ENCODE results near the gene SUGT1.

Gene SUGT1

DNA sequence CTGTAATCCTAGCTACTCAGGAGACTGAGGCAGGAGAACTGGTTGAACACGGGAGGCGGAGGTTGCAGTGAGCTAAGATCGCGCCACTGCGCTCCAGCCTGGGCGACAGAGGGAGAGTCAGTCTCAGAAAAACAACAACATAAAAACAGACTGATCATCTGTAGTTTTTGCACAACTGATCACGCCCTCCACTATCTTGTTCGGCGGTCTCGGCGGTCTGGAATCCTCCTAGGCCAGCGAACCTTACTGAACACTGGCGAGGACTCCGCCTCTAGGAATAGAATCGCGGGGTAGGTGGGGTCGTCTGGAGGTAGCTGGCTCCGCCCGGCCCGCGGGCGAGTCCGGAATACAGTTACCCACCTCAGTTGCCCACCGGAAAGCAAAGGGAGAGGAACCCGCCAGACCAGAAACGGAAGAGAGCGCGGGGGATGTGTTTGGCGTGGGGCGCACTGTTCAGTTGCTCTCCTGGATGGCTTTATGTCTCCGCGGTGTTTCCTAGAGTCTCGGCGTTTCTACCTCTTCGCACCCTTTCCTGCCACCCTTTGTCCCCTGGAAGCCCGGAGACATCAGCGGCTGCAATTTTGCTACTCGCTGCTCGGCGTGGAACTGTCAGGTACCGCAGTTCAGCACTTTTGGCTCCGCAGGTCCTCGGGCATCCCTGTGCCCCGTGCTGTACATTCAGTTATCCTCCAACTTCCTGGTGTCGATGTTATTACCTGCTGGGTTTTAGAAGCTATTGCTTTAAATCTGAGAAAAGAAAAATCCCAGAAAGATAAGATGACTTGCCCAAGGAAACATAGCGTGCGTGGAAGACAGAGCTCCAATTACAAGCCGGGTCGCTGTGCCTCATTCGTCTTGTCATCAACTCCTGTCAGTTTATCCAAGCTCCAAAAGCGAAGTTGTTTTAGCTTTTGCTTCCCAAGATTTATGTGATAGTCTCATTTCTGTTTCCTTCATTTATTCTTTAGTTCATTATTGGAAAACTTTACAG is 35.3 kb upstream of the SUGT1 start (continued):
- TF ChIP-seq, protein P1, sequence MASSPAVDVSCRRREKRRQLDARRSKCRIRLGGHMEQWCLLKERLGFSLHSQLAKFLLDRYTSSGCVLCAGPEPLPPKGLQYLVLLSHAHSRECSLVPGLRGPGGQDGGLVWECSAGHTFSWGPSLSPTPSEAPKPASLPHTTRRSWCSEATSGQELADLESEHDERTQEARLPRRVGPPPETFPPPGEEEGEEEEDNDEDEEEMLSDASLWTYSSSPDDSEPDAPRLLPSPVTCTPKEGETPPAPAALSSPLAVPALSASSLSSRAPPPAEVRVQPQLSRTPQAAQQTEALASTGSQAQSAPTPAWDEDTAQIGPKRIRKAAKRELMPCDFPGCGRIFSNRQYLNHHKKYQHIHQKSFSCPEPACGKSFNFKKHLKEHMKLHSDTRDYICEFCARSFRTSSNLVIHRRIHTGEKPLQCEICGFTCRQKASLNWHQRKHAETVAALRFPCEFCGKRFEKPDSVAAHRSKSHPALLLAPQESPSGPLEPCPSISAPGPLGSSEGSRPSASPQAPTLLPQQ (tag by site-specific recombination; IDR thresholded peaks at IDR 0.05): 0 out of 2 replicates have a peak, but pooled peaks have one; percentile 37
- TF ChIP-seq ZNF530 (tag by site-specific recombination; IDR thresholded peaks at IDR 0.05; ENCODE audit: low read depth) (no peak), HOXA7 (CRISPR knock-in tag; IDR thresholded peaks at IDR 0.05; ENCODE audit: borderline replicate concordance) (no peak), ZNF677 (tag by site-specific recombination; IDR thresholded peaks at IDR 0.05) (no peak), ZNF114 (tag by site-specific recombination; IDR thresholded peaks at IDR 0.05) (no peak), ZNF768 (tag by site-specific recombination; IDR thresholded peaks at IDR 0.05) (no peak), ZNF585B (tag by site-specific recombination; IDR thresholded peaks at IDR 0.05) (no peak), SCRT2 (tag by site-specific recombination; IDR thresholded peaks at IDR 0.05) (no peak), SP2 (tag by site-specific recombination; IDR thresholded peaks at IDR 0.05) (peak; percentile 56), ZNF155 (tag by site-specific recombination; IDR thresholded peaks at IDR 0.05) (no peak), ZNF48 (tag by site-specific recombination; IDR thresholded peaks at IDR 0.05) (no peak), ZNF558 (tag by site-specific recombination; IDR thresholded peaks at IDR 0.05) (peak; percentile 30; the same call in 1 of the 2 replicates), ZNF529 (tag by site-specific recombination; IDR thresholded peaks at IDR 0.05; ENCODE audit: insufficient replicate concordance) (no peak), ZNF670 (tag by site-specific recombination; IDR thresholded peaks at IDR 0.05; ENCODE audit: low read depth) (no peak), ZNF792 (tag by site-specific recombination; IDR thresholded peaks at IDR 0.05) (no peak), ZNF610 (tag by site-specific recombination; IDR thresholded peaks at IDR 0.05; ENCODE audit: borderline replicate concordance) (no peak), ZNF335 (tag by site-specific recombination; conservative IDR thresholded peaks at IDR 0.05) (no peak; the same call in 1 of the 2 replicates), ZNF121 (tag by site-specific recombination; IDR thresholded peaks at IDR 0.05) (no peak), ZNF202 (tag by site-specific recombination; IDR thresholded peaks at IDR 0.05; ENCODE audit: borderline replicate concordance) (no peak), ZNF184 (tag by site-specific recombination; IDR thresholded peaks at IDR 0.05) (no peak), ZNF549 (tag by site-specific recombination; IDR thresholded peaks at IDR 0.05) (no peak), ZNF23 (tag by site-specific recombination; IDR thresholded peaks at IDR 0.05; ENCODE audit: borderline replicate concordance) (no peak), ZNF521 (tag by site-specific recombination; IDR thresholded peaks at IDR 0.05) (no peak), BCL11B (tag by site-specific recombination; IDR thresholded peaks at IDR 0.05; ENCODE audit: low read depth) (no peak), ZSCAN16 (tag by site-specific recombination; IDR thresholded peaks at IDR 0.05) (no peak), ZNF571 (tag by site-specific recombination; IDR thresholded peaks at IDR 0.05) (no peak), ZBTB1 (tag by site-specific recombination; IDR thresholded peaks at IDR 0.05) (no peak), ZNF777 (tag by site-specific recombination; IDR thresholded peaks at IDR 0.05; ENCODE audit: borderline replicate concordance) (no peak), ZNF175 (tag by site-specific recombination; IDR thresholded peaks at IDR 0.05) (no peak), ZFP37 (tag by site-specific recombination; IDR thresholded peaks at IDR 0.05) (peak; percentile 83; the same call in 1 of the 2 replicates), ZNF221 (tag by site-specific recombination; IDR thresholded peaks at IDR 0.05; ENCODE audit: borderline replicate concordance) (no peak)
- TF ChIP-seq, protein P2, sequence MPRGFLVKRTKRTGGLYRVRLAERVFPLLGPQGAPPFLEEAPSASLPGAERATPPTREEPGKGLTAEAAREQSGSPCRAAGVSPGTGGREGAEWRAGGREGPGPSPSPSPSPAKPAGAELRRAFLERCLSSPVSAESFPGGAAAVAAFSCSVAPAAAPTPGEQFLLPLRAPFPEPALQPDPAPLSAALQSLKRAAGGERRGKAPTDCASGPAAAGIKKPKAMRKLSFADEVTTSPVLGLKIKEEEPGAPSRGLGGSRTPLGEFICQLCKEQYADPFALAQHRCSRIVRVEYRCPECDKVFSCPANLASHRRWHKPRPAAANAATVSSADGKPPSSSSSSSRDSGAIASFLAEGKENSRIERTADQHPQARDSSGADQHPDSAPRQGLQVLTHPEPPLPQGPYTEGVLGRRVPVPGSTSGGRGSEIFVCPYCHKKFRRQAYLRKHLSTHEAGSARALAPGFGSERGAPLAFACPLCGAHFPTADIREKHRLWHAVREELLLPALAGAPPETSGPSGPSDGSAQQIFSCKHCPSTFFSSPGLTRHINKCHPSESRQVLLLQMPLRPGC (tag by site-specific recombination; IDR thresholded peaks at IDR 0.05): peak; percentile 61; the same call in 1 of the 2 replicates
- TF ChIP-seq, protein P3, sequence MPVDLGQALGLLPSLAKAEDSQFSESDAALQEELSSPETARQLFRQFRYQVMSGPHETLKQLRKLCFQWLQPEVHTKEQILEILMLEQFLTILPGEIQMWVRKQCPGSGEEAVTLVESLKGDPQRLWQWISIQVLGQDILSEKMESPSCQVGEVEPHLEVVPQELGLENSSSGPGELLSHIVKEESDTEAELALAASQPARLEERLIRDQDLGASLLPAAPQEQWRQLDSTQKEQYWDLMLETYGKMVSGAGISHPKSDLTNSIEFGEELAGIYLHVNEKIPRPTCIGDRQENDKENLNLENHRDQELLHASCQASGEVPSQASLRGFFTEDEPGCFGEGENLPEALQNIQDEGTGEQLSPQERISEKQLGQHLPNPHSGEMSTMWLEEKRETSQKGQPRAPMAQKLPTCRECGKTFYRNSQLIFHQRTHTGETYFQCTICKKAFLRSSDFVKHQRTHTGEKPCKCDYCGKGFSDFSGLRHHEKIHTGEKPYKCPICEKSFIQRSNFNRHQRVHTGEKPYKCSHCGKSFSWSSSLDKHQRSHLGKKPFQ (tag by site-specific recombination; IDR thresholded peaks at IDR 0.05): no peak
- TF ChIP-seq, protein P4, sequence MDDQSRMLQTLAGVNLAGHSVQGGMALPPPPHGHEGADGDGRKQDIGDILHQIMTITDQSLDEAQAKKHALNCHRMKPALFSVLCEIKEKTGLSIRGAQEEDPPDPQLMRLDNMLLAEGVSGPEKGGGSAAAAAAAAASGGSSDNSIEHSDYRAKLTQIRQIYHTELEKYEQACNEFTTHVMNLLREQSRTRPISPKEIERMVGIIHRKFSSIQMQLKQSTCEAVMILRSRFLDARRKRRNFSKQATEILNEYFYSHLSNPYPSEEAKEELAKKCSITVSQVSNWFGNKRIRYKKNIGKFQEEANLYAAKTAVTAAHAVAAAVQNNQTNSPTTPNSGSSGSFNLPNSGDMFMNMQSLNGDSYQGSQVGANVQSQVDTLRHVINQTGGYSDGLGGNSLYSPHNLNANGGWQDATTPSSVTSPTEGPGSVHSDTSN (CRISPR knock-in tag; IDR thresholded peaks at IDR 0.05): no peak
- TF ChIP-seq, protein P5, sequence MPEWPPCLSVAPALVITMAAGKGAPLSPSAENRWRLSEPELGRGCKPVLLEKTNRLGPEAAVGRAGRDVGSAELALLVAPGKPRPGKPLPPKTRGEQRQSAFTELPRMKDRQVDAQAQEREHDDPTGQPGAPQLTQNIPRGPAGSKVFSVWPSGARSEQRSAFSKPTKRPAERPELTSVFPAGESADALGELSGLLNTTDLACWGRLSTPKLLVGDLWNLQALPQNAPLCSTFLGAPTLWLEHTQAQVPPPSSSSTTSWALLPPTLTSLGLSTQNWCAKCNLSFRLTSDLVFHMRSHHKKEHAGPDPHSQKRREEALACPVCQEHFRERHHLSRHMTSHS (tag by site-specific recombination; IDR thresholded peaks at IDR 0.05): no peak

All from HEK293 (cell line).